ENCODE data around the gene STRN3. TPM values are rescaled to one million over a fixed set of nuclear protein-coding genes. Genes with fewer than 3 reads are reported as not detected.
"Not testable (repeated sequence)": the region's sequence is repeated elsewhere in the genome, so short reads cannot be mapped to it uniquely, and the experiment has no call there.

The STRN3 gene, protein sequence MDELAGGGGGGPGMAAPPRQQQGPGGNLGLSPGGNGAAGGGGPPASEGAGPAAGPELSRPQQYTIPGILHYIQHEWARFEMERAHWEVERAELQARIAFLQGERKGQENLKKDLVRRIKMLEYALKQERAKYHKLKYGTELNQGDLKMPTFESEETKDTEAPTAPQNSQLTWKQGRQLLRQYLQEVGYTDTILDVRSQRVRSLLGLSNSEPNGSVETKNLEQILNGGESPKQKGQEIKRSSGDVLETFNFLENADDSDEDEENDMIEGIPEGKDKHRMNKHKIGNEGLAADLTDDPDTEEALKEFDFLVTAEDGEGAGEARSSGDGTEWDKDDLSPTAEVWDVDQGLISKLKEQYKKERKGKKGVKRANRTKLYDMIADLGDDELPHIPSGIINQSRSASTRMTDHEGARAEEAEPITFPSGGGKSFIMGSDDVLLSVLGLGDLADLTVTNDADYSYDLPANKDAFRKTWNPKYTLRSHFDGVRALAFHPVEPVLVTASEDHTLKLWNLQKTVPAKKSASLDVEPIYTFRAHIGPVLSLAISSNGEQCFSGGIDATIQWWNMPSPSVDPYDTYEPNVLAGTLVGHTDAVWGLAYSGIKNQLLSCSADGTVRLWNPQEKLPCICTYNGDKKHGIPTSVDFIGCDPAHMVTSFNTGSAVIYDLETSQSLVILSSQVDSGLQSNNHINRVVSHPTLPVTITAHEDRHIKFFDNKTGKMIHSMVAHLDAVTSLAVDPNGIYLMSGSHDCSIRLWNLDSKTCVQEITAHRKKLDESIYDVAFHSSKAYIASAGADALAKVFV
- polyA plus RNA-seq (ENCODE audit: insufficient read length in 3 of 3), result 10 to 100 TPM; 49.6 to 51.7 (median 51.6) TPM

DNA sequence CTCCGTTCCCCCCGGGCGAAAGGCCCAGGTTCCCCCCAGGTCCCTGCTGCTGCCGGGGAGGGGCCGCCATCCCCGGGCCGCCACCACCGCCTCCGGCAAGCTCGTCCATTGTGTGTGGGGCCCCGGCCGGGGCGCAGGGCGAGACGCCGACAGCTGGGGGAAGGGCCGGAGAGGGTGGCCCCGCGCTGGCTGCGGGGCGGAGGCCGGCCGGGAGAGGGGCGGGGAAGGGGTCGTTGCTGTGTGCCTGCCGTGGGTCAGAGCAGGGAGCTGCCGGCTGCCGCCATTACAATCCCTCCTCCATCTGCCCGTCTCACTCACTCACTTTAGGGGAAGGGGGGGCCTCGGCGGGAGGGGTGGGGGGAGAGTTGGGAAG is at the start of gene STRN3:
STRN3 (minus strand) TSS at position 303 of the 373 bp plus-strand sequence; CDS start at position 109, 194 bp downstream.
- DNase-seq (ENCODE audit: low read depth in 3 of 3, low spot score in 2 of 3), result no peak

DNA sequence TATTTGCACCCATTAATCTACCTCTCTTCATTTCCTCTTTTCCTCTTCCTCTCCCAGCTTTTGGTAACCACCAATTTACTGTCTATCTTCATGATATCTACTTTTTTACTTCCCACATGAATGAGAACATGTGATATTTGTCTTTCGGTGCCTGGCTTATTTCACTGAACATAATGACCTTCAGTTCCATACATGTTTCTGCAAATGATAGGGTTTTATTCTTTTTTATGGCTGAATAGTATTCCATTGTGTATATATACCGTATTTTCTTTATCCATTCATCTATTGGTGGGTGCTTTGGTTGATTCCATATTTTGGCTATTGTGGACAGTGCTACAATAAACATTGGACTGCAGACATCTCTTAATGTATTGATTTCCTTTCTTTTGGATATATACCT is 49.0 kb upstream of the STRN3 start:
- DNase-seq (ENCODE audit: low read depth in 3 of 3, low spot score in 2 of 3), result no peak

DNA sequence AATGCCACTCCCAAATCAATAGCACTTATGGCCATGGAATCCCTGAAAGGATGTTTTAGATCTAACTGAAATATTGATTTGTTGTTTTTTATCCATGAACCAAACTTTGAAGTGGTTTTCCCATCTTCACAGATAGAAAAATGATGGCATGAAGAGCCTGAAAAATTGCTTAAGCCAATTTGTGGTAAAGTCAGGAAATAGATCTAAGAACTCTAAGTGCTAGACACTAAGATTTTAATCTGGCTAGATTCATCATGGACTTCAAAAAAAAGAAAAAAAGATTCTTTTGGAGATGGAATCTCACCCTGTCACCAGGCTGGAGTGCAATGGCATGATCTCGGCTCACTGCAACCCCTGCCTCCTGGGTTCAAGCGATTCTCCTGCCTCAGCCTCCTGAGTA is 45.0 kb upstream of the STRN3 start:
- no peak for DNase-seq (ENCODE audit: low read depth in 3 of 3, low spot score in 2 of 3)

DNA sequence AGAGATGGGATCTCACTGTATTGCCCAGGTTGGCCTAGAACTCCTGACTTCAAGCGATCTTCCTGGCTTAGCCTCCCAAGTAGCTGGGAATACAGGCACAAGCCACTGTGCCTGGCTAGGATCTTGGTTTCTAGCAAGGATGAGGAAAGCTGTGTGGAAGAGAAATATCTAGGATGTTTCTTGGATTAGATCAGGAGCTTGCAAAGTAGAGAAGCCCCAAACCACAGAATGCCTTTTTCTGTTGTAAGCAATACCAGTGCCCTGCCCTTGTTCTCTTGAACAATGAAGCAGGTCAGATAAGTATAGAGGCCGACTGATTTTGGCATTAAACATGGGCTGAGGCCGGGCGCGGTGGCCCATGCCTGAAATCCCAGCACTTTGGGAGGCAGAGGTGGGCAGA is 44.3 kb upstream of the STRN3 start:
- no peak for DNase-seq (ENCODE audit: low read depth in 3 of 3, low spot score in 2 of 3)

DNA sequence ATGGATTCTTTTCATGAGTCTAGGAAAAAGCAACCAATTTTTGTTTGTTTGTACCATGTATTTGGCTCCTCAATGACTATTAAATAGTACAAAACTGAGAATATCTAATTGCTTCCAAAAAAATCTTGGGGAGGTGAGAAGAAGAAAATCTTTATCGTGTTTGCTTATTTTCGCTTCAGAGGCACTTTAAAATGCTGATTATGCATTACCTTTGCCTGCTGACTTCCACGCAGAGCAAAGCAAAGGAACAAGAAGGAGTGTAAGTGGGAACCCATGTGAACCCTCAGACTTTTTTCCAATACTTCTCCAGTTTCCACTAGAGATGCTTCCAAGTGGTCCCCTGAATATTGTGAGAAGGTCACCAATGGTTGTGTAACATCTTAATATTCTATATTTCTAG is 43.2 kb upstream of the STRN3 start:
- DNase-seq (ENCODE audit: low read depth in 3 of 3, low spot score in 2 of 3), result no peak

DNA sequence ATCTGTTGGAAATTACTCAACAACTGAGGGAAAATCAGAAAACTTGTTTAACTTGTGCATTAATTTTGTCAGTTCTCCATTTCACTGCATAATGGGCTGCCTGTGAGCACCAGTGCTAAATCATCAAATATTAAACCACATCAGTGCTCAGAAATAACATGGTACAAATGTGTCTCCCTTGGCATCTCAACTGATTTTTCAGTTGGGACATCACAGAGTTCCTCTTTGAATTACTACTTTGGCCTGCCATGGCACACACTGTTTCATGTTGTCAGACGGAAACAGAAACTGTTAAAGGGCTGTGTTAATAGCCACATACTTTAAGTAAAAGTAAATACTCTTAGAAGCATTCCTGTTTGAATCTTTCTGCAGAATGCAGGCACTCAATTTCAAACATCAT is 42.1 kb upstream of the STRN3 start:
- no peak for DNase-seq (ENCODE audit: low read depth in 3 of 3, low spot score in 2 of 3)

DNA sequence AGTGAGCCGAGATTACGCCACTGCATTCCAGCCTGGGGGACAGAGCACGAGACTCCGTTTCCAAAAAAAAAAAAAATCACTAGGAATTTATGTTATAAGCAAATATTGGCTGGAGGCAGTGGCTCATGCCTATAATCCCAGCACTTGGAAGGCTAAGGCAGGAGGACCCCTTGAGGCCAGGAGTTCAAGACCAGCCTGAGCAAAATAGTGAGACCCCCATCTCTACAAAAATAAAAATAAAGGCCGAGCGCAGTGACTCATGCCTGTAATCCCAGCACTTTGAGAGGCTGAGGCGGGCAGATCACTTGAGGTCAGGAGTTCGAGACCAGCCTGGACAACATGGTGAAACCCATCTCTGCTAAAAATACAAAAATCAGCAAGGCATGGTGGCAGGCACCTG is 36.7 kb upstream of the STRN3 start:
- DNase-seq (ENCODE audit: low read depth in 3 of 3, low spot score in 2 of 3), result not testable (repeated sequence)

DNA sequence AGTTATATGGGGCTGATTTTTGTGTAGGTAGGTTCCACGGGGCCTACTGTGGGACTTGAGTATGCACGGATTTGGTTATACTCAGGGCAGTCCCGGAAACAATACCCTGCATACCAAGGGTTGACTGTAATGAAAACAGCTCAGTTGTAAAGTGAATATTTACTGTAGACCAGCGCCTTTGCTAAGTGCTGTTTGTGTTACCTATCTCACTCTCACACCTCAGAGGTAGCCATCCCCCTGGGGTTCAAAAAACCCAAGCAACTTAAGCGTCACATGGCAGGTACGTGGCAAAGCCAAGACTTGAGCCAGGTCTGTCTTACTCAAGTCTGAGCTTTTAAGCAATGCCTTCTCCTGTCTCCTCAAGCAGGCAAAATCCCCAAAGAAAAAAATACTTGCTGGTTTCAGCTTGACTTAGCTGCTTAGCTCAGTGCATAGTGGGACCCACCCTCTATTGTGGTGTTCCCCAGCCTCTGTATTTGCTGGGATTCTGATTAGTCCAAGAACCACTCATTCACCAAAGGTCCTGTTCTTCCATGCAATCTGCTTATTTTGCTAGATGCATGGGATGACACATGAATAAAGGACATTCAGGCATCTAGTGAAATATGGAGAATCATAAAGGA is 34.2 kb upstream of the STRN3 start:
- DNase-seq (ENCODE audit: low read depth in 3 of 3, low spot score in 2 of 3), result no peak

DNA sequence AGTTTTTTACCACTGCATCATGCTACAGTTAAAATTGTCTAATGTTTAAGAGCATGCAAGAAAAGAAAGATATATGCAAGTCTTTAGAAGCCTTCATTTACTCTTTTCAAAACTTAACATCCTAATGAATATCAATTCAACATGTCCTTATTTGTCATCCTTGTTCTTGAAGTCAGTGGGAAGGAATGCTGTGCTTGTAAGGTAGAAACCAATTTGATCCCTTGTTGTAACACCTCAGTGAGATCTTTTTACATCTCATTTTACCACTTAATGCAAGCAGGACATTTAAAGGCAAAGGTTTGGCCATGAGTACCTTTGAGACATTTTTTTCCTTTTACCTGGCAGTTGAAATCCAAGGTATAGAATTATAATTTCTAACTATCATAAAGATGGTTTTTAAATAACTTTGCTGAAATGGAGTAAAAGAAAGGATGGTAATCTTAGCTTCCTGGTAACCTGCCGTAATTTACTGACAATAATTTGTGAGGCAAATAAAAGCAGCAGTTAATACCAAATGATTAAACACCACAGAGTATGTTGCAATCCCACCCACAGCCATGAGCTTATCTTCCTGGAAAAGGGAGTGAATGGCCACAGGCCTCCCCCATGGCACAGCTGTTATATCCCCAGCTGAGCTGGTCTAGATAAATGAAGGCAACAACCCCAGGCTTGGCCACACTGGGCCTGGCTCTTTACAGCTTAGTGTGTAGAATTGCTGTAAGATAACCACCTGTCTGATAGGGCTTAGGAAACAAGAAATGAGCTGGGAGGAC is 33.2 kb upstream of the STRN3 start:
- DNase-seq (ENCODE audit: low read depth in 3 of 3, low spot score in 2 of 3), result peak in 1 of 3 donors; percentile 7

DNA sequence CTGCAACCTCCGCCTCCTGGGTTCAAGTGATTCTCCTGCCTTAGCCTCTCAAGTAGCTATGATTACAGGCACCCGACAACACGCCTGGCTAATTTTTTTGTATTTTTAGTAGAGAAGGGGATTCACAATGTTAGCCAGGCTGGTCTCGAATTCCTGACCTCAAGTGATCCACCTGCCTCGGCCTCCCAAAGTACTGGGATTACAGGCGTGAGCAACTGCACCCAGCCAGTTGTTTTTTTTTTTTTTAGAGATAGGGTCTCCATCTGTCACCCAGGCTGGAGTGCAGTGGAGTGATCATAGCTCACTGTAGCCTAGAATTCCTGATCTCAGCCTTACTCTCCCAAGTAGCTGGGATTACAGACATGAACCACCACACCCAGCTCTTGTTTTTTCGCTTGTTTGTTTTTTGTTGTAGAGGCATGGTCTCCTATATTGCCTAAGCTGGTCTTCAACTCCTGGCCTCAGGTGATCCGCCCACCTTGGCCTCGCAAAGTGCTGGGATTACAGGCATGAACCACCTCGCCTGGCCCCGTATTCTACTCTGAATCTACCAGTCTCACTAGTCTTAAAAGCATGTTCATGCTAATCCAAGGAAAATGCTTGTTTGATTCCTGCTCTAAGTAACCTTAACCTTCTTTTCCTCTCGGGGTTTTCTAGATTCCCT is 31.7 kb upstream of the STRN3 start:
- no peak for DNase-seq (ENCODE audit: low read depth in 3 of 3, low spot score in 2 of 3)

DNA sequence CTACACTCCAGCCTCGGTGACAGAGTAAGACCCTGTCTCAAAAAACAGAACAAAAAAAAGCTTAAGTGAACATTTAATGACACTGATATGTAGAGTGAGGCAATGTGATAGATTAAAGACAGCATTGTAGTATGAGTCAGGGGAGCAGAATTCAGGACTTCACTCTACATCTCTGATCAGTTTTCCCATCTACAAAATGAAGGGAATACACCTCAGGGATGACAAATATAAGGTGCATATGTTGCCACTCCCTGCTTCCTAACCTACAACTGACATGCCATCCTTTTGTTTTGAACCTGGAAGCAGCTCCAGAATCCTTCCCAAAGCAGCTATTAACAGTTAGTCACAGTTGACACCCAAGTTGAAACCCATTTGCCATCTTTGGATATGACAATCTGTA is 30.9 kb upstream of the STRN3 start:
- no peak for DNase-seq (ENCODE audit: low read depth in 3 of 3, low spot score in 2 of 3)

DNA sequence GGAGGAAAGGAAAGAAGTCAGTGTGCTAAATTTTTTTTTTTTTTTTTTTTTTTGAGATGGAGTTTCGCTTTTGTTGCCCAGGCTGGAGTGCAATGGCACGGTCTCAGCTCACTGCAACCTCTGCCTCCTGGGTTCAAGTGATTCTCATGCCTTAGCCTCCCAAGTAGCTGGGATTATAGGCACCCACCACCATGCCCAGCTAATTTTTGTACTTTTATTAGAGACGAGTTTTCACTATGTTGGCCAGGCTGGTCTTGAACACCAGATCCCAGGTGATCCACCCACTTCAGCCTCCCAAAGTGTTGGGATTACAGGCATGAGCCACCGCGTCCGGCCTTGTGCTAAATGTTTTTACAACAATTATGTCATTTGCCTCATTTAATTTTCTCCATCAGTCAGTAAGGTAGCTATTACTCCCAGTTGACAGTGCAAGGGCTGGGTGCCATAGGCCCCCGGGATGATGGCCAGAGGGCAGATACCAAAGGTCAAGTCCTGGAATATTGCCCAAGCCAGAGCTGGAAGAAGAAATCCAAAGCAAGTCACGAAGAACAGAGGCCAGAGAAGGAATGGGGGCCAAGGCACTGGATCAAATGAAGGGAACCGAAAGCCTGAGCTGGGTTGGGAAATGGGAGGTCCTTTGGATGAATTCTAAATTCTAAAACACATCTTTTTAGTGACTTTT is 26.9 kb upstream of the STRN3 start:
- DNase-seq (ENCODE audit: low read depth in 3 of 3, low spot score in 2 of 3), result not testable (repeated sequence)

DNA sequence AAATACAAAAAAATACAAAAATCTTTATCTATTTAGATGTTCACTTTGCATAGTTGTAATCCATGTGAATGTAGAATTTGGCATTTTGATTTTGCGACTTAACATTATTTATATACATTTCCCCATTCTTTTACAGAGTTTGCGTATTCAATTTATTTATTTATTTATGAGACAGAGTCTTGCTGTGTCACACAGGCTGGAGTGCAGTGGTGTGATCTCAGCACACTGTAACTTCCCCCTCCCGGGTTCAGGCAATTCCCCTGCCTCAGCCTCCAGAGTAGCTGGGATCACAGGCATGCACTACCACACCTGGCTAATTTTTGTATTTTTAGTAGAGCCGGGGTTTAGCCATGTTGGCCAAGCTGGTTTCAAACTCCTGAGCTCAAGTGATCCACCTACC is 25.3 kb upstream of the STRN3 start:
- DNase-seq (ENCODE audit: low read depth in 3 of 3, low spot score in 2 of 3), result no peak

DNA sequence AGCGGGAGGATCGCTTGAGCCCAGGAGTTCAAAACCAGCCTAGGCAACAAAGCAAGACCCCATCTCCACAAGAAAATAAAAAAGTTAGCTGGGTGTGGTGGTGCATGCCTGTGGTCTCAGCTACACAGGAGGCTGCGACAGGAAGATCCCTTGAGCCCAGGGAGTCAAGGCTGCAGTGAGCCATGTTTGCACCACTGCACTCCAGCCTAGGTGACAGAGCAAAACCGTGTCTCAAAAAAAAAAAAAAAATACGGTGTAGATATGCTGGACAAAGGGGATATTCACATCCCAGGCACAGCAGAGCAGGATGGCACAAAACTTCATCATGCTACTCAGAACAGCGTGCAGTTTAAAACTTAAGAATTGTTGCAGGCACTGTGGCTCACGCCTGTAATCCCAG is 24.8 kb upstream of the STRN3 start:
- no peak for DNase-seq (ENCODE audit: low read depth in 3 of 3, low spot score in 2 of 3)

DNA sequence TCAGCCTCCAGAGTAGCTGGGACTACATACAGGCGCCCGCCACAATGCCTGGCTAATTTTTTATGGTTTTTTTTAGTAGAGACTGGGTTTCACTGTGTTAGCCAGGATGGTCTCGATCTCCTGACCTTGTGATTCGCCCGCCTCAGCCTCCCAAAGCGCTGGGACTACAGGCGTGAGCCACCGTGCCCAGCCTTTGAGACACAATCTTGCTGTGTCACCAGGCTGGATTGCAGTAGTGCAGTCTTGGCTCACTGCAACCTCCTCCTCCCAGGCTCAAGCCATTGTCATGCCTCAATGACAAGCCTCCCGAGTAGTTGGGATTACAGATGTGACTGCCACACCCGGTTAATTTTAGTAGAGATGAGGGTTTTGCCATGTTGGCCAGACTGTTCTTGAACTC is 21.3 kb upstream of the STRN3 start:
- DNase-seq (ENCODE audit: low read depth in 3 of 3, low spot score in 2 of 3), result no peak

DNA sequence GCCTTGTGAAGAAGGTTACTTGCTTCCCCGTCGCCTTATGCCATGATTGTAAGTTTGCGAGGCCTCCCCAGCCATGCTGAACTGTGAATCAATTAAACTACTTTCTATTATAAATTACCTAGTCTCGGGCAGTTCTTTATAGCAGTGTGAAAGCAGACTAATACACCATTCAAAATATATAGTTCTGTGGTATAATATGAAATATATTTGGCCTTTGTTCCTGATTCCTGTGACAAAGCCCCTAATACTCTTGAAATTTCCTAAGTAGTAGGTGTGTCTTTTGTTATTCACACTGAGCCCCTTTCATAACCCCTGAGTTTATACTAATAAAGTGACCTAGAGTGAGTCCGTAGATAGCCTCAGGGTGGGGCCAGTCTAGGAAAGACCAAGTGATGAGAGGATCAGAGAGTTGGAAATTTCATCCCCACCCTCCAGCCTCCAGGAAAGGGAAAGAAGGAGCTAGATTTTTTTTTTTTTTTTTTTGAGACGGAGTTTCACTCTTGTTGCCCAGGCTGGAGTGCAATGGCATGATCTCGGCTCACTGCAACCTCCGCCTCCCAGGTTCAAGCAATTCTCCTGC is 19.4 kb upstream of the STRN3 start:
- DNase-seq (ENCODE audit: low read depth in 3 of 3, low spot score in 2 of 3), result no peak

DNA sequence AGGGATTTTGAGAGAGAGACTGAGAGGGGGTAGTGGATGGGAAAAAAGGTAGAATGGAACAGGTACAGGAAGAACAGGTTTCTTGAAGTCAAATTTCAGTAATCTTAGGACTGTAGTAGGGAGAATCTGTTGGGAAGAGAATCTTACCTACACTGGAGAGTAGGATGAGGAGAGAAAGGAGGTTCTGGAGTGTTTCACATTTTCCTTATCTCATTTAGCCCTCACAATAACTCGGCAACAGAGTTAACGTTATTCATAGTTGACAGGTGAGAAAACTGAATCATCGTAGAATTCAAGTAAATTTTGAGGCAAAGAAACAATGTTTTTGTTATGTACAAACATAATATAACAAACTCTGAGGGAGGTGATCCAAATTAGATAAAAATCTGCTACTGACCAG is 17.2 kb upstream of the STRN3 start:
- no peak for DNase-seq (ENCODE audit: low read depth in 3 of 3, low spot score in 2 of 3)

DNA sequence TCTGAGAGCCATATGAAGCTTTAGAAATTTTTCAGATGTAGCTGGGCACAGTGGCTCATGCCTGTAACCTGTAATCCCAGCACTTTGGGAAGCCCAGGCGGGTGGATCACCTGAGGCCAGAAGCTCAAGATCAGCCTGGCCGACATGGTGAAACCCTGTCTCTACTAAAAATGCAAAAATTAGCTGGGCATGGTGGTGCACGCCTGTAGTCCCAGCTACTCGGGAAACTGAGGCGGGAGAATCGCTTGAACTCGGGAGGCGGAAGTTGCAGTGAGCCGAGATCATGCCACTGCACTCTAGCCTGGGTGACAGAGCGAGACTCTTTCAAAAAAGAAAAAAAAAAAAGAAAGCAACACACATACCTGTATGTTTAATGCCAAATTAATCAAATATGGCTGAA is 16.7 kb upstream of the STRN3 start:
- DNase-seq (ENCODE audit: low read depth in 3 of 3, low spot score in 2 of 3), result not testable (repeated sequence)

DNA sequence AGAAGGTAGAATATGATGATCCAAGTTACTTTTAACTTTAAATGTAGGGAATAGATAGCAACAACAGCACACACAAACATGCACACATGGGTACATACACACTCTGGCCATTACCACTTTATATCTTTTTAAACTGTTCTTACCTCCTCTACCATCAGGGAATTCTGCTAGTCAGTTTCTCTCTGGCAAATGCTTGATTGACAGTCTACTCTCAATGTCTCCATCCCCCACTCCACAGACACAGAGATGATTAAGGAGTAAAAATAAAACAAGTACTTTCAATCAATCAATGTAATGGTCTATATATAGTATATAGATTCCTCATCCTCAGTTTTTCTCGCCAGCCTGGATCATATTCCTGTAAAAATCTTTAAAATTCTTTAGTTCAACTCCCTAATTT is 16.1 kb upstream of the STRN3 start:
- DNase-seq (ENCODE audit: low read depth in 3 of 3, low spot score in 2 of 3), result no peak
